HepG2 (cell line): ENCODE measurements around the gene NFKB2. TPM values are rescaled to one million over a fixed set of nuclear protein-coding genes. Genes with fewer than 3 reads are reported as not detected.

Source experiments
- ATAC-seq: fragments of 200-7000 bp; cut with Tn5 transposase; 3 replicates; pipeline ENCODE4 v1.9.1; 2020; ENCODE audit warnings: mild to moderate bottlenecking, moderate library complexity
- BruUV-seq: library from RNA; stranded (reverse); fragments of 400-500 nt; replicated peaks from 2 replicates; lab custom pipeline; 2021; lab: Mats Ljungman, UMichigan
- CTCF ChIA-PET: fragments of 300-600 bp; formaldehyde crosslinking; extraction: SDS; loops from one replicate; lab custom pipeline; 2021; ENCODE audit warnings: low total read pairs, inconsistent platforms, low intra/inter-chr PET ratio; lab: Yijun Ruan, JAX
- POLR2A ChIA-PET: fragments of 350-600 bp; sonication (Branson Sonifier 250); formaldehyde crosslinking; loops from one replicate; lab custom pipeline; 2020; ENCODE audit warnings: antibody characterized with exemption, inconsistent platforms; lab: Yijun Ruan, JAX
- DNase-seq: peaks from one replicate; pipeline ENCODE4 v3.0.0-alpha.2; 2015; ENCODE audit warnings: low spot score
- FAIRE-seq: peaks from 3 replicates; lab custom pipeline; 2011; peaks lifted over from hg19 to GRCh38; lab: Jason Lieb, UNC
- H2AFZ ChIP-seq: one replicate; pipeline ENCODE4 v1.6.1; 2011; ENCODE audit warnings: low read length, inconsistent platforms
- H3K27ac ChIP-seq: fragments of 300-600 bp; 3 replicates; pipeline ENCODE4 v1.8.0; 2011; ENCODE audit warnings: mixed run types, mild to moderate bottlenecking, mixed read lengths, low read length, inconsistent platforms; ENCODE audit not compliant: insufficient read depth; ENCODE audit errors: extremely low read length
- H3K27me3 ChIP-seq, 2 experiments: fragments of 200-600 bp in 1 of 2; 2 replicates in 1 of 2; 3 replicates in 1 of 2; pipeline versions ENCODE4 v1.6.0 to v1.8.0; 2011; ENCODE audit warnings: low read length in 2 of 2, mild to moderate bottlenecking in 2 of 2, moderate library complexity in 2 of 2, inconsistent platforms in 1 of 2; ENCODE audit not compliant: insufficient read depth in 2 of 2, control insufficient read depth in 1 of 2
- H3K36me3 ChIP-seq, 2 experiments: fragments of 200-600 bp in 1 of 2; replicated peaks in 1 of 2; 2 replicates in 1 of 2; 3 replicates in 1 of 2; pipeline versions ENCODE4 v1.5.1 to v1.8.0; 2011; ENCODE audit warnings: low read length in 2 of 2, inconsistent platforms in 1 of 2; ENCODE audit not compliant: insufficient read depth in 2 of 2, control insufficient read depth in 1 of 2
- H3K4me1 ChIP-seq: 2 replicates; pipeline ENCODE4 v1.5.1; 2012; ENCODE audit warnings: low read length, inconsistent platforms; ENCODE audit not compliant: insufficient read depth
- H3K4me2 ChIP-seq: 2 replicates; pipeline ENCODE4 v1.6.0; 2011; ENCODE audit warnings: low read depth, low read length, inconsistent platforms
- H3K4me3 ChIP-seq, 3 experiments: fragments of 200-600 bp in 1 of 3; sonication (generic), shearing (Covaris generic) in 1 of 3; replicated peaks in 1 of 3; 2 replicates each; pipeline ENCODE4 v1.5.1; 2011 to 2016; ENCODE audit warnings: low read length in 3 of 3, inconsistent platforms in 2 of 3, low read depth in 2 of 3, mild to moderate bottlenecking in 2 of 3, control low read depth in 1 of 3, mixed read lengths in 1 of 3; ENCODE audit not compliant: insufficient read depth in 1 of 3
- H3K79me2 ChIP-seq: one replicate; pipeline ENCODE4 v1.6.1; 2011; ENCODE audit warnings: low read length, inconsistent platforms; ENCODE audit not compliant: insufficient read depth
- H3K9ac ChIP-seq: 2 replicates; pipeline ENCODE4 v1.6.0; 2011; ENCODE audit warnings: mild to moderate bottlenecking, low read depth, low read length, inconsistent platforms; ENCODE audit not compliant: insufficient read depth
- H3K9me3 ChIP-seq: 2 replicates; pipeline ENCODE4 v1.5.1; 2012; ENCODE audit warnings: mild to moderate bottlenecking, low read length
- H4K20me1 ChIP-seq: 2 replicates; pipeline ENCODE4 v1.6.0; 2011; ENCODE audit warnings: inconsistent platforms, mild to moderate bottlenecking, low read length, moderate library complexity; ENCODE audit not compliant: insufficient read depth
- ARID3A ChIP-seq: IDR thresholded peaks from 2 replicates; pipeline ENCODE4 v1.6.1; 2012; ENCODE audit warnings: low read depth, low read length, improper control_type of control experiment
- BHLHE40 ChIP-seq: IDR thresholded peaks from 2 replicates; pipeline ENCODE4 v1.6.1; 2011; ENCODE audit warnings: low read length, improper control_type of control experiment
- SMARCE1 ChIP-seq: fragments of 450-650 bp; IDR thresholded peaks from 2 replicates; pipeline ENCODE4 v1.6.1; 2017; ENCODE audit warnings: borderline replicate concordance
- TOE1 ChIP-seq: sonication (generic); formaldehyde crosslinking; IDR thresholded peaks from 2 replicates; pipeline ENCODE4 v1.4.0; 2020; ENCODE audit warnings: mild to moderate bottlenecking, missing genetic modification reagents
- ZBTB3 ChIP-seq: sonication (generic); formaldehyde crosslinking; IDR thresholded peaks from 2 replicates; pipeline ENCODE4 v1.4.0; 2020; ENCODE audit warnings: low read depth, mild to moderate bottlenecking, moderate library complexity, missing genetic modification reagents, borderline replicate concordance
- ZFX ChIP-seq: sonication (generic); formaldehyde crosslinking; IDR thresholded peaks from 2 replicates; pipeline ENCODE4 v1.4.0; 2020; ENCODE audit warnings: mild to moderate bottlenecking, low read depth, missing genetic modification reagents, moderate library complexity
- ZNF33B ChIP-seq: sonication (generic); formaldehyde crosslinking; IDR thresholded peaks from 2 replicates; pipeline ENCODE4 v1.5.1; 2020; ENCODE audit warnings: mild to moderate bottlenecking, missing genetic modification reagents
- ZNF598 ChIP-seq: sonication (generic); formaldehyde crosslinking; IDR thresholded peaks from 2 replicates; pipeline ENCODE4 v1.5.1; 2020; ENCODE audit warnings: mild to moderate bottlenecking, missing genetic modification reagents, borderline replicate concordance
- ZNF713 ChIP-seq: sonication (generic); formaldehyde crosslinking; IDR thresholded peaks from 2 replicates; pipeline ENCODE4 v1.4.0; 2020; ENCODE audit warnings: mild to moderate bottlenecking, missing genetic modification reagents
- ZNF768 ChIP-seq: sonication (generic); formaldehyde crosslinking; IDR thresholded peaks from 2 replicates; pipeline ENCODE4 v1.4.0; 2020; ENCODE audit warnings: missing genetic modification reagents
- ZNF776 ChIP-seq: sonication (generic); formaldehyde crosslinking; IDR thresholded peaks from 2 replicates; pipeline ENCODE4 v1.4.0; 2020; ENCODE audit warnings: mild to moderate bottlenecking, missing genetic modification reagents
- WGBS: methylation state at CpG from one replicate; pipeline ENCODE4 v1.1.6; 2017; ENCODE audit warnings: low lambda C conversion rate; 5-methylcytosine and 5-hydroxymethylcytosine counted together
- in situ Hi-C: cut with HindIII; loops from 2 replicates; pipeline ENCODE4 v1.10.0; 2017; ENCODE audit warnings: low pct_unique_long_range_greater_than_20kb; ENCODE audit not compliant: extremely low pct_ligation_motif_present
- intact Hi-C: fragments of 100-400 bp; cut with micrococcal nuclease; formaldehyde crosslinking; loops from one replicate; pipeline ENCODE4 v1.10.0; 2022; ENCODE audit not compliant: unreplicated experiment
- polyA plus RNA-seq, 8 experiments: library from polyadenylated mRNA; depleted of rRNA in 3 of 8; stranded (reverse) in 7 of 8; unstranded in 1 of 8; fragments of >200 nt; fragmentation: Illumina TruSeq in 4 of 8; extraction: Trizol in 4 of 8; gene quantifications; 2 replicates each; pipeline versions ENCODE4 v1.2.1 to v1.2.3, GENCODE V29; 2011 to 2016; ENCODE audit warnings: low read depth in 4 of 8, missing spikeins in 1 of 8, mixed read lengths in 1 of 8; ENCODE audit not compliant: insufficient read depth in 1 of 8
- total RNA-seq, 5 experiments: library from RNA; depleted of rRNA; stranded (reverse); fragments of >200 nt; fragmentation: Illumina TruSeq; extraction: Trizol; gene quantifications; 2 replicates each; pipeline ENCODE4 v1.2.3, GENCODE V29; 2016; ENCODE audit warnings: low read depth in 1 of 5

Gene NFKB2
- total and polyA plus RNA-seq, 2 of the 13 experiments (the other 11 are each of a cell fraction or from before 2014, with no cell fraction given), result 7.7 to 12.5 TPM

GRCh38 chr10:102401735-102402511 is 6.4 kb downstream of the NFKB2 start:
- H2AFZ ChIP-seq, result no peak overlapping the region
- H3K27me3 ChIP-seq, result peaks cover 3 to 7% of the 10 kb centered on the region in 2 experiments; a peak in 3 of 5 replicates
- H3K4me3 ChIP-seq, result no peak overlapping the region
- FAIRE-seq, result no peak
- H4K20me1 ChIP-seq, result no peaks in the 10 kb centered on the region
- H3K4me2 ChIP-seq, result no peak overlapping the region
- ATAC-seq, result no peak
- TF ChIP-seq ZNF713, result no peak
- TF ChIP-seq ZNF776 (CRISPR knock-in tag), result no peak
- no peak for TF ChIP-seq ZFX (CRISPR knock-in tag)
- TF ChIP-seq ZBTB3 (CRISPR knock-in tag), result no peak
- TF ChIP-seq ZNF768 (CRISPR knock-in tag), result no peak
- TF ChIP-seq BHLHE40, result no peak
- TF ChIP-seq SMARCE1, result no peak
- TF ChIP-seq ZNF598 (CRISPR knock-in tag), result no peak
- no peak for TF ChIP-seq ARID3A
- TF ChIP-seq ZNF33B (CRISPR knock-in tag), result no peak
- TF ChIP-seq TOE1, result no peak
- POLR2A ChIA-PET, result no interaction called here
- no TSS peak for BruUV-seq
- no peak for DNase-seq
- intact Hi-C loops (no loop called here), in situ Hi-C loops (loop anchor here (10.0 kb wide), 1 partner anchor 73 kb away; no protein-coding TSS in a partner anchor)
- no peaks in the 10 kb centered on the region for H3K79me2 ChIP-seq
- CTCF ChIA-PET, result interaction anchor here (1.9 kb wide), 1 partner anchor 9 kb away, joined by 4 read pairs; no protein-coding TSS in a partner anchor
- peaks cover 0 to 4% of the 10 kb centered on the region in 2 experiments; a peak in 1 of 5 replicates for H3K36me3 ChIP-seq
- no peak overlapping the region for H3K27ac ChIP-seq
- WGBS, result 92% methylated on average over 7 of the region's 18 CpGs
- no peak overlapping the region for H3K9ac ChIP-seq
- H3K9me3 ChIP-seq, result no peaks in the 10 kb centered on the region
- peaks cover 20% of the 10 kb centered on the region for H3K4me1 ChIP-seq
